ENCODE results near the gene FXYD4.

DNA sequence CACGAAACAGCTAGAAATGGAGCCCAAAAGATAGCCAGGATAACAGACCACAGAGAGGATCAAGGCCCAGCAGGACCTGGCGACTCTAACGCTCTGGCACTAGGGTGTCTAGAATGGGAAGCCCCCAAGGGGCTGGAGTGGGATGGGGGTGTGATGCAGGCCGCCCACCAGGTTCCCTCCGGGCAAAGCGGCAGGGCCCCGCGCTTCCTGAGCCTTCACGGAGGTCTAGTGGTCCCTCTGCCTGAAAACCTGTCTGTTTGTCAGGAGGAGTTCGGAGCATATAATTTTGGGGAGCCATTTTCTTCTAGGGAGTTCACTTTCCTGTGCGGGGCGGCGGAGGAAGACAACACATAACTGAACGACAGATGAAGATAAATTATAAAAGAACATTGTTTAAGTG is 48.2 kb upstream of the FXYD4 start:
- no peak for TF ChIP-seq POLR2A (IDR thresholded peaks at IDR 0.05)
- TF ChIP-seq, protein P1, sequence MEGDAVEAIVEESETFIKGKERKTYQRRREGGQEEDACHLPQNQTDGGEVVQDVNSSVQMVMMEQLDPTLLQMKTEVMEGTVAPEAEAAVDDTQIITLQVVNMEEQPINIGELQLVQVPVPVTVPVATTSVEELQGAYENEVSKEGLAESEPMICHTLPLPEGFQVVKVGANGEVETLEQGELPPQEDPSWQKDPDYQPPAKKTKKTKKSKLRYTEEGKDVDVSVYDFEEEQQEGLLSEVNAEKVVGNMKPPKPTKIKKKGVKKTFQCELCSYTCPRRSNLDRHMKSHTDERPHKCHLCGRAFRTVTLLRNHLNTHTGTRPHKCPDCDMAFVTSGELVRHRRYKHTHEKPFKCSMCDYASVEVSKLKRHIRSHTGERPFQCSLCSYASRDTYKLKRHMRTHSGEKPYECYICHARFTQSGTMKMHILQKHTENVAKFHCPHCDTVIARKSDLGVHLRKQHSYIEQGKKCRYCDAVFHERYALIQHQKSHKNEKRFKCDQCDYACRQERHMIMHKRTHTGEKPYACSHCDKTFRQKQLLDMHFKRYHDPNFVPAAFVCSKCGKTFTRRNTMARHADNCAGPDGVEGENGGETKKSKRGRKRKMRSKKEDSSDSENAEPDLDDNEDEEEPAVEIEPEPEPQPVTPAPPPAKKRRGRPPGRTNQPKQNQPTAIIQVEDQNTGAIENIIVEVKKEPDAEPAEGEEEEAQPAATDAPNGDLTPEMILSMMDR (IDR thresholded peaks at IDR 0.05), result no peak
